Erythroblast (primary cell): ENCODE measurements around the gene CFAP251.

Experiments
- DNase-seq, 2 experiments: peaks; one replicate each; lab custom pipeline; 2025; lab: John Stamatoyannopoulos, UW
- GATA1 ChIP-seq: IDR thresholded peaks from 2 replicates; pipeline ENCODE4 v1.6.1; 2011; ENCODE audit warnings: low read depth, mild to moderate bottlenecking, control low read depth, low read length, moderate library complexity
- POLR2A ChIP-seq: IDR thresholded peaks from 2 replicates; pipeline ENCODE4 v1.6.1; 2011; ENCODE audit warnings: mild to moderate bottlenecking, low read length

The CFAP251 gene

GRCh38 chr12:121892673-121893561 is 25.5 kb upstream of the CFAP251 start:
- TF ChIP-seq GATA1 (no peak), POLR2A (no peak)
- DNase-seq: peak; percentile 50 to 55

GRCh38 chr12:121893961-121894460 is 24.4 kb upstream of the CFAP251 start:
- TF ChIP-seq GATA1: no peak
- no peak for TF ChIP-seq POLR2A
- DNase-seq: peak in 1 of 2 experiments; percentile 47

GRCh38 chr12:121894633-121895032 is 23.8 kb upstream of the CFAP251 start:
- TF ChIP-seq GATA1 (no peak), POLR2A (no peak)
- DNase-seq: peak; percentile 48 to 57

GRCh38 chr12:121898287-121898686 is 20.1 kb upstream of the CFAP251 start:
- TF ChIP-seq POLR2A (no peak), GATA1 (no peak)
- DNase-seq: no peak

GRCh38 chr12:121899590-121899989 is 18.8 kb upstream of the CFAP251 start:
- no peak for DNase-seq
- no peak for TF ChIP-seq GATA1
- no peak for TF ChIP-seq POLR2A

GRCh38 chr12:121903202-121903601 is 15.2 kb upstream of the CFAP251 start:
- no peak for TF ChIP-seq POLR2A
- no peak for TF ChIP-seq GATA1
- peak; percentile 51 to 79 for DNase-seq

GRCh38 chr12:121905746-121906145 is 12.6 kb upstream of the CFAP251 start:
- TF ChIP-seq POLR2A (no peak), GATA1 (no peak)
- no peak for DNase-seq

- DNase-seq: no peak
- TF ChIP-seq GATA1: no peak
- no peak for TF ChIP-seq POLR2A
Observed at GRCh38 chr12:121908702-121909101, 9.7 kb upstream of the CFAP251 start.

GRCh38 chr12:121911824-121912585 is 6.4 kb upstream of the CFAP251 start:
- no peak for TF ChIP-seq GATA1
- TF ChIP-seq POLR2A: no peak
- no peak for DNase-seq

- TF ChIP-seq POLR2A: no peak
- TF ChIP-seq GATA1: no peak
- DNase-seq: no peak
Observed at GRCh38 chr12:121915841-121916321, 2.5 kb upstream of the CFAP251 start.

- TF ChIP-seq GATA1 (no peak), POLR2A (no peak)
- peak; percentile 12 to 20 for DNase-seq
Observed at GRCh38 chr12:121916719-121917118, 1.7 kb upstream of the CFAP251 start.

- no peak for DNase-seq
- TF ChIP-seq GATA1 (no peak), POLR2A (no peak)
Observed at GRCh38 chr12:121918679-121919038, 267 bp downstream of the CFAP251 start.

- no peak for TF ChIP-seq POLR2A
- TF ChIP-seq GATA1: no peak
- no peak for DNase-seq
Observed at GRCh38 chr12:121921066-121921465, 2.7 kb downstream of the CFAP251 start.

- TF ChIP-seq POLR2A: no peak
- no peak for TF ChIP-seq GATA1
- no peak for DNase-seq
Observed at GRCh38 chr12:121925358-121925695, 6.9 kb downstream of the CFAP251 start.
